ENCODE data around the gene HSF4. TPM values are rescaled to one million over a fixed set of nuclear protein-coding genes. Genes with fewer than 3 reads are reported as not detected.
A peak's percentile ranks its signal among the peaks of the same experiment; 100 is the strongest.

The HSF4 gene
- total RNA-seq, 4 donors from 2014 or later, result 56.5 to 351 (median 102) TPM

DNA sequence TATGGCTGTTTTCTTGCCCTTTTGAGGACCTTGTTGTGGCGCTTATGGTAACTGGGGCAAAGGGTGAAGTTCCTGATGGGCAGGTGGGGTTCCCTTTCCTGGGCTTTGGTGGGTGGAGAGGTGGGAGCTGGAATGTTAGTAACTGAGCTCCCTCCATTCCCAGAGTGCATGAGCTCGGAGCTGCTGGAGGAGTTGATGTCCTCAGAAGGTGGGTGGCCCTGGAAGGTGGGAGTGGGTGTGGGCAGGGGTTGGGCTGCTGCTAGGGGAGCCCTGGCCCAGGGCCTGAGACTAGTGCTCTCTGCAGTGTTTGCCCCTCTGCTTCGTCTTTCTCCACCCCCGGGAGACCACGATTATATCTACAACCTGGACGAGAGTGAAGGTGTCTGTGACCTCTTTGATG lies 33.2 kb downstream of the HSF4 start:
- Histone ChIP-seq H3K4me3 (no peak overlapping the region), H3K4me1 (peaks cover 49% of the 10 kb centered on the region), H3K27me3 (no peaks in the 10 kb centered on the region), H3K9me3 (no peaks in the 10 kb centered on the region), H3K36me3 (peaks cover 60% of the 10 kb centered on the region), H3K27ac (no peak overlapping the region)
- 69% methylated on average over 6 of the region's 6 CpGs for WGBS
- TF ChIP-seq POLR2AphosphoS5 (IDR thresholded peaks at IDR 0.05), result no peak
- TF ChIP-seq POLR2A (IDR thresholded peaks at IDR 0.05), result no peak
- TF ChIP-seq, protein P1, sequence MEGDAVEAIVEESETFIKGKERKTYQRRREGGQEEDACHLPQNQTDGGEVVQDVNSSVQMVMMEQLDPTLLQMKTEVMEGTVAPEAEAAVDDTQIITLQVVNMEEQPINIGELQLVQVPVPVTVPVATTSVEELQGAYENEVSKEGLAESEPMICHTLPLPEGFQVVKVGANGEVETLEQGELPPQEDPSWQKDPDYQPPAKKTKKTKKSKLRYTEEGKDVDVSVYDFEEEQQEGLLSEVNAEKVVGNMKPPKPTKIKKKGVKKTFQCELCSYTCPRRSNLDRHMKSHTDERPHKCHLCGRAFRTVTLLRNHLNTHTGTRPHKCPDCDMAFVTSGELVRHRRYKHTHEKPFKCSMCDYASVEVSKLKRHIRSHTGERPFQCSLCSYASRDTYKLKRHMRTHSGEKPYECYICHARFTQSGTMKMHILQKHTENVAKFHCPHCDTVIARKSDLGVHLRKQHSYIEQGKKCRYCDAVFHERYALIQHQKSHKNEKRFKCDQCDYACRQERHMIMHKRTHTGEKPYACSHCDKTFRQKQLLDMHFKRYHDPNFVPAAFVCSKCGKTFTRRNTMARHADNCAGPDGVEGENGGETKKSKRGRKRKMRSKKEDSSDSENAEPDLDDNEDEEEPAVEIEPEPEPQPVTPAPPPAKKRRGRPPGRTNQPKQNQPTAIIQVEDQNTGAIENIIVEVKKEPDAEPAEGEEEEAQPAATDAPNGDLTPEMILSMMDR (IDR thresholded peaks at IDR 0.05), result no peak
- no peak for TF ChIP-seq EP300 (IDR thresholded peaks at IDR 0.05)
- no peak for DNase-seq (ENCODE audit: low spot score in 2 of 2)

DNA sequence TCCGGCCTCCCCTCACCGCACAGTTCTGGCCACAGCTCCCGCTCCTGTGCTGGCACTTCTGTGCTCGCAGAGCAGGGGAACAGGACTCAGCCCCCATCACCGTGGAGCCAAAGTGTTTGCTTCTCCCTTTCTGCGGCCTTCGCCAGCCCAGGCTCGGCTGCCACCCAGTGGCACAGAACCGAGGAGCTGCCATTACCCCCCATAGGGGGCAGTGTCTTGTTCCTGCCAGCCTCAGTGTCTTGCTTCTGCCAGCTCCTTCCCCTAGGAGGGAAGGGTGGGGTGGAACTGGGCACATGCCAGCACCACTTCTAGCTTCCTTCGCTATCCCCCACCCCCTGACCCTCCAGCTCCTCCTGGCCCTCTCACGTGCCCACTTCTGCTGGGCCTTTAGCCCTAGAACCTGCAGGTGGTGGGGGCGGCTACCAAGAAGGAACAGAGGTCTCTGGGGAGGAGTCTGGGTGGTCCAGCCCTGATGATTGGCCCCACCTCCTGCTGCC lies 33.7 kb downstream of the HSF4 start:
- peak overlapping the region; percentile 82 for H3K27ac ChIP-seq
- peaks cover 66% of the 10 kb centered on the region for H3K36me3 ChIP-seq
- no peak for DNase-seq (ENCODE audit: low spot score in 2 of 2)
- H3K4me1 ChIP-seq, result peaks cover 43% of the 10 kb centered on the region
- no peaks in the 10 kb centered on the region for H3K27me3 ChIP-seq
- 51% methylated on average over 7 of the region's 12 CpGs for WGBS
- H3K9me3 ChIP-seq, result no peaks in the 10 kb centered on the region
- no peak for TF ChIP-seq POLR2A (IDR thresholded peaks at IDR 0.05)
- TF ChIP-seq, protein P1 (IDR thresholded peaks at IDR 0.05), result peak in 1 of 2 donors; percentile 74
- H3K4me3 ChIP-seq, result peak overlapping the region; percentile 59

DNA sequence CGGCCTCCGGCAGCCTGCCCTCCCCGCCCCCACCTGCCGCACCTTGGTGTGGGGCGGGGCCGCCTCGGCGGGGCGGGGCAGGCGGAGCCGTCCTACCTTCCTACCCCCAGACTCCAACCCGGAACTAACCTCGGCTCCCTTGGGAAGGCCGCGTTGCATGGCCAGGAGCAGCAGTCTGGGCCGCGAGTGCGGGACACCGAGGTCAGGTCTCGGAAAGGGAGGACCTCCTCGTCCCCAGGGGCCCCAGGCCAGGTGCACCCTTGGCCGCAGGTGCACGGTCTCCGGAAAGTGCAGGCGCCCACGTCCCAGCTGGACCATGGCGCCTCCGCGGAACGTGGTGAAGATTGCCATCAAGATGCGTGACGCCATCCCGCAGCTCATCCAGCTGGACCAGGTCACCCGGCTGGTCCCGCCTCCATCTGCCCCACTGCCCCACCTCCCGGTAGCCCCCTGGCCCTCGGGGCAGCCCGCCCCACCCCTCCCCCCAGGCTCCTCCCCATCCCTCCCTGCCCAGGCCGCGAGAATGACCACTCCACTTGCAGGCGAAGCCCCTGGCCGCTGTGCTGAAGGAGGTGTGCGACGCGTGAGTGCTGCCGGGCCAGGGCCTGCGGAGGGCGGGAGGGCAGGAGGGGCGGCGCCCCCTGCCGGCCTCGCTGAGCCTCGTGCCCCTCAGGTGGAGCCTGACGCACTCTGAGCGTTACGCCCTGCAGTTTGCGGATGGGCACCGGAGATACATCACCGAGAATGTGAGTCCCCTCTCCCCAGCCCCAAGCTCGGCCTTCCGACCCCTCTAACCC lies 34.7 kb downstream of the HSF4 start, which contains the start of gene ELMO3:
ELMO3 (plus strand) TSS at position 121 of the 797 bp plus-strand sequence; CDS start at position 317, 196 bp downstream.
- 30% methylated on average over 20 of the region's 61 CpGs for WGBS
- peak within 1 kb of the TSS; percentile 59 for H3K4me3 ChIP-seq
- no peaks in the 10 kb centered on the region for H3K27me3 ChIP-seq
- H3K4me1 ChIP-seq, result peaks cover 34% of the 10 kb centered on the region
- peaks cover 71% of the 10 kb centered on the region for H3K36me3 ChIP-seq
- DNase-seq (ENCODE audit: low spot score in 2 of 2), result no peak
- H3K9me3 ChIP-seq, result no peaks in the 10 kb centered on the region
- no peak for TF ChIP-seq POLR2A (IDR thresholded peaks at IDR 0.05)
- no peak for TF ChIP-seq POLR2AphosphoS5 (IDR thresholded peaks at IDR 0.05)
- TF ChIP-seq, protein P1 (IDR thresholded peaks at IDR 0.05), result peak in 1 of 2 donors; percentile 58
- H3K27ac ChIP-seq, result peak within 1 kb of the TSS; percentile 82

DNA sequence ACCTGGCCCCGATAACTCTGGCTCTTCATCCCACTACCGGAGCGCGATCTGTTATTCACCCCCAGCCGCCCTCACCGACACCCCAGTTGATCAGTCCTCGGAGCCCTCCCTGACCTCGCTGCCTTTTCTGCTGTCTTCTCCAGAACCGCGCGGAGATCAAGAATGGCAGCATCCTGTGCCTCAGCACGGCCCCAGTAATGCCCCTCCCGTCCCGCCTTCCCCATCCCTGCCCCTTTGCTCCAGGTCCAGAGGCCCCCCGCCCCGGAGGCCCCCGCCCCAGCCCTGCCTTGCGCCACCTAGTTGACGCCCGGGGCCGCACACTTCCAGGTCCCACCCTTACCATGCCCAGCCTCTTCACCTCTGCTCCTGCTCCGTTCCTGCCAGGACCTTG lies 35.3 kb downstream of the HSF4 start:
- no peak for DNase-seq (ENCODE audit: low spot score in 2 of 2)
- Histone ChIP-seq H3K9me3 (no peaks in the 10 kb centered on the region), H3K4me3 (peak overlapping the region; percentile 59), H3K4me1 (peaks cover 32% of the 10 kb centered on the region), H3K36me3 (peaks cover 65% of the 10 kb centered on the region), H3K27me3 (no peaks in the 10 kb centered on the region), H3K27ac (no peak overlapping the region)
- 28% methylated on average over 21 of the region's 22 CpGs for WGBS
- TF ChIP-seq, protein P1 (IDR thresholded peaks at IDR 0.05), result peak in 1 of 2 donors; percentile 5
- TF ChIP-seq POLR2A (IDR thresholded peaks at IDR 0.05), result no peak
- no peak for TF ChIP-seq EP300 (IDR thresholded peaks at IDR 0.05)
- TF ChIP-seq POLR2AphosphoS5 (IDR thresholded peaks at IDR 0.05), result no peak

DNA sequence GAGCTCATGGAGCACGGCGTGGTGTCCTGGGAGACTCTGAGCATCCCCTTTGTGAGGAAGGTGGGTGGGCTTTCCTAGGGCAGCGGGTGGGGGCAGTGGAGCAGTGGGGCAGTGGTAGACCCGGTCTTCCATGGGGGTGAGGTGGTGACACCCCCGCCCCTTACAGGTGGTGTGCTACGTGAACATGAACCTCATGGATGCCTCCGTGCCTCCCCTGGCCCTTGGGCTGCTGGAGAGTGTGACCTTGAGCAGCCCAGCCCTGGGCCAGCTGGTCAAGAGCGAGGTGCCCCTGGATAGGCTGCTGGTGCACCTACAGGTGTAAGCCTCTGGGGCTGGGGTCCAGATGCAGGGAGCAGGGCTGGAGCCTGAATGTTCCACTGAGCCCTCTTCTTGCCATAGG lies 35.9 kb downstream of the HSF4 start:
- Histone ChIP-seq H3K27ac (no peak overlapping the region), H3K4me3 (no peak overlapping the region), H3K4me1 (peaks cover 32% of the 10 kb centered on the region), H3K36me3 (peaks cover 58% of the 10 kb centered on the region), H3K9me3 (no peaks in the 10 kb centered on the region), H3K27me3 (no peaks in the 10 kb centered on the region)
- TF ChIP-seq, protein P1 (IDR thresholded peaks at IDR 0.05), result no peak
- TF ChIP-seq POLR2AphosphoS5 (IDR thresholded peaks at IDR 0.05), result no peak
- no peak for TF ChIP-seq EP300 (IDR thresholded peaks at IDR 0.05)
- no peak for TF ChIP-seq POLR2A (IDR thresholded peaks at IDR 0.05)
- DNase-seq (ENCODE audit: low spot score in 2 of 2), result no peak
- 93% methylated on average over 6 of the region's 8 CpGs for WGBS
